ENCODE measurements around the gene B3GNT8. TPM values are rescaled to one million over a fixed set of nuclear protein-coding genes. Genes with fewer than 3 reads are reported as not detected.

B3GNT8 gene
- total and polyA plus RNA-seq, 4 donors = 0.14 to 2.3 (median 0.66) TPM

DNA sequence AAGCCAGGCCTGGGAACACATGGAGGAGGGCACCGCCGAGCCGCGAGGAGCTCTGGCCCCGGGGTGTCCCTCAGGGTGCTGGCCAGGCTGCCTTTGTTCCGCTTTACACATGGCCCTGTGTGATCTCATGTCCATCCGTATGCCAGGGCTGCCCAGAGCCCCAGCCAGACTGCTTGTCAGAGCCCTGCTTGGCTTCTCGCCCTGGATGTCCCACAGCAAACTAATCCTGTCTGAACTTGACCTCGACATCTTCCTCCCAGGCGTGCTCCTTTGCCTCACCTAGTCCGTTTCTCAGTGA lies 15.3 kb downstream of the B3GNT8 start:
- Histone ChIP-seq H3K27ac (ENCODE audit: low read depth in 1 of 2, low read length in 2 of 2) (no peak overlapping the region), H3K9ac (ENCODE audit: low read depth in 1 of 2, low read length in 2 of 2) (no peak overlapping the region), H3K27me3 (ENCODE audit: control insufficient read depth in 4 of 4, insufficient read depth in 4 of 4, low read length in 3 of 4) (no peaks in the 10 kb centered on the region), H3K4me3 (ENCODE audit: low read depth in 1 of 3, low read length in 3 of 3) (no peak overlapping the region), H3K36me3 (ENCODE audit: control insufficient read depth in 4 of 4, insufficient read depth in 3 of 4, low read depth in 1 of 4, low read length in 3 of 4) (peaks cover 5 to 46% (median 24%) of the 10 kb centered on the region in 4 donors), H3K4me1 (ENCODE audit: control insufficient read depth in 4 of 4, insufficient read depth in 4 of 4, low read length in 3 of 4) (peaks cover 9 to 11% (median 10%) of the 10 kb centered on the region in 4 donors), H3K9me3 (ENCODE audit: control insufficient read depth in 4 of 4, low read length in 3 of 4) (no peaks in the 10 kb centered on the region)
- 96% methylated on average over 11 of the region's 11 CpGs for WGBS
- TF ChIP-seq, protein P1, sequence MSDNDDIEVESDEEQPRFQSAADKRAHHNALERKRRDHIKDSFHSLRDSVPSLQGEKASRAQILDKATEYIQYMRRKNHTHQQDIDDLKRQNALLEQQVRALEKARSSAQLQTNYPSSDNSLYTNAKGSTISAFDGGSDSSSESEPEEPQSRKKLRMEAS (IDR thresholded peaks at IDR 0.05) = no peak
- TF ChIP-seq YY1 (IDR thresholded peaks at IDR 0.05) (no peak), FOXA2 (IDR thresholded peaks at IDR 0.05) (no peak), TAF1 (conservative IDR thresholded peaks at IDR 0.05) (no peak), HNF4A (conservative IDR thresholded peaks at IDR 0.05) (no peak), ATF3 (IDR thresholded peaks at IDR 0.05) (no peak), NR2F2 (IDR thresholded peaks at IDR 0.05) (no peak), EGR1 (IDR thresholded peaks at IDR 0.05; ENCODE audit: low read depth in 2 of 2) (no peak), JUND (IDR thresholded peaks at IDR 0.05) (no peak), SP1 (IDR thresholded peaks at IDR 0.05) (no peak), GABPA (IDR thresholded peaks at IDR 0.05 in 1 of 2, conservative IDR thresholded peaks at IDR 0.05 in 1 of 2) (no peak), RAD21 (IDR thresholded peaks at IDR 0.05) (no peak), RXRA (IDR thresholded peaks at IDR 0.05) (no peak), ZBTB33 (IDR thresholded peaks at IDR 0.05) (no peak)
- TF ChIP-seq, protein P2, sequence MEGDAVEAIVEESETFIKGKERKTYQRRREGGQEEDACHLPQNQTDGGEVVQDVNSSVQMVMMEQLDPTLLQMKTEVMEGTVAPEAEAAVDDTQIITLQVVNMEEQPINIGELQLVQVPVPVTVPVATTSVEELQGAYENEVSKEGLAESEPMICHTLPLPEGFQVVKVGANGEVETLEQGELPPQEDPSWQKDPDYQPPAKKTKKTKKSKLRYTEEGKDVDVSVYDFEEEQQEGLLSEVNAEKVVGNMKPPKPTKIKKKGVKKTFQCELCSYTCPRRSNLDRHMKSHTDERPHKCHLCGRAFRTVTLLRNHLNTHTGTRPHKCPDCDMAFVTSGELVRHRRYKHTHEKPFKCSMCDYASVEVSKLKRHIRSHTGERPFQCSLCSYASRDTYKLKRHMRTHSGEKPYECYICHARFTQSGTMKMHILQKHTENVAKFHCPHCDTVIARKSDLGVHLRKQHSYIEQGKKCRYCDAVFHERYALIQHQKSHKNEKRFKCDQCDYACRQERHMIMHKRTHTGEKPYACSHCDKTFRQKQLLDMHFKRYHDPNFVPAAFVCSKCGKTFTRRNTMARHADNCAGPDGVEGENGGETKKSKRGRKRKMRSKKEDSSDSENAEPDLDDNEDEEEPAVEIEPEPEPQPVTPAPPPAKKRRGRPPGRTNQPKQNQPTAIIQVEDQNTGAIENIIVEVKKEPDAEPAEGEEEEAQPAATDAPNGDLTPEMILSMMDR (IDR thresholded peaks at IDR 0.05; ENCODE audit: low read depth, low read length, missing input control) = no peak
- TF ChIP-seq, protein P3, sequence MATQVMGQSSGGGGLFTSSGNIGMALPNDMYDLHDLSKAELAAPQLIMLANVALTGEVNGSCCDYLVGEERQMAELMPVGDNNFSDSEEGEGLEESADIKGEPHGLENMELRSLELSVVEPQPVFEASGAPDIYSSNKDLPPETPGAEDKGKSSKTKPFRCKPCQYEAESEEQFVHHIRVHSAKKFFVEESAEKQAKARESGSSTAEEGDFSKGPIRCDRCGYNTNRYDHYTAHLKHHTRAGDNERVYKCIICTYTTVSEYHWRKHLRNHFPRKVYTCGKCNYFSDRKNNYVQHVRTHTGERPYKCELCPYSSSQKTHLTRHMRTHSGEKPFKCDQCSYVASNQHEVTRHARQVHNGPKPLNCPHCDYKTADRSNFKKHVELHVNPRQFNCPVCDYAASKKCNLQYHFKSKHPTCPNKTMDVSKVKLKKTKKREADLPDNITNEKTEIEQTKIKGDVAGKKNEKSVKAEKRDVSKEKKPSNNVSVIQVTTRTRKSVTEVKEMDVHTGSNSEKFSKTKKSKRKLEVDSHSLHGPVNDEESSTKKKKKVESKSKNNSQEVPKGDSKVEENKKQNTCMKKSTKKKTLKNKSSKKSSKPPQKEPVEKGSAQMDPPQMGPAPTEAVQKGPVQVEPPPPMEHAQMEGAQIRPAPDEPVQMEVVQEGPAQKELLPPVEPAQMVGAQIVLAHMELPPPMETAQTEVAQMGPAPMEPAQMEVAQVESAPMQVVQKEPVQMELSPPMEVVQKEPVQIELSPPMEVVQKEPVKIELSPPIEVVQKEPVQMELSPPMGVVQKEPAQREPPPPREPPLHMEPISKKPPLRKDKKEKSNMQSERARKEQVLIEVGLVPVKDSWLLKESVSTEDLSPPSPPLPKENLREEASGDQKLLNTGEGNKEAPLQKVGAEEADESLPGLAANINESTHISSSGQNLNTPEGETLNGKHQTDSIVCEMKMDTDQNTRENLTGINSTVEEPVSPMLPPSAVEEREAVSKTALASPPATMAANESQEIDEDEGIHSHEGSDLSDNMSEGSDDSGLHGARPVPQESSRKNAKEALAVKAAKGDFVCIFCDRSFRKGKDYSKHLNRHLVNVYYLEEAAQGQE (IDR thresholded peaks at IDR 0.05) = no peak
- no peak for DNase-seq (ENCODE audit: low spot score)

All from liver (tissue), 9 donors.